ENCODE data around the gene SPEM2.

- TF ChIP-seq POLR2AphosphoS5 (IDR thresholded peaks at IDR 0.05; ENCODE audit: borderline replicate concordance, low read depth, low read length) (no peak), FOXP2 (optimal IDR thresholded peaks at IDR 0.05; ENCODE audit: control extremely low read depth, extremely low read length, insufficient read depth) (no peak)
These were observed 42.1 kb upstream of the SPEM2 start for GRCh38 chr17:7383371-7383741.

Measured in SK-N-MC (cell line).